HCT116 (cell line): ENCODE results near the gene PPP2R2D. TPM values are rescaled to one million over a fixed set of nuclear protein-coding genes. Genes with fewer than 3 reads are reported as not detected.

Experiments
- ATAC-seq: fragments of 200-7000 bp; cut with Tn5 transposase; 2 replicates; pipeline ENCODE4 v1.9.1; 2020; ENCODE audit warnings: mild to moderate bottlenecking, moderate library complexity
- BruUV-seq: library from RNA; stranded (reverse); fragments of 400-500 nt; replicated peaks from 2 replicates; lab custom pipeline; 2021; lab: Mats Ljungman, UMichigan
- CTCF ChIA-PET: fragments of 300-600 bp; sonication (Branson Sonifier 250); formaldehyde crosslinking; loops from one replicate; lab custom pipeline; 2021; ENCODE audit warnings: antibody characterized with exemption; lab: Charles Lee
- POLR2A ChIA-PET: fragments of 300-600, 350-600 bp; sonication (Branson Sonifier 250); formaldehyde crosslinking; loops from one replicate; lab custom pipeline; 2021; ENCODE audit warnings: antibody characterized with exemption; lab: Charles Lee
- RAD21 ChIA-PET, 2 experiments: fragments of 300-600 bp; sonication (Branson Sonifier 250); formaldehyde crosslinking; loops; one replicate each; lab custom pipeline; 2023; ENCODE audit warnings: low total read pairs in 2 of 2; ENCODE audit not compliant: uncharacterized antibody in 2 of 2, unreplicated experiment in 2 of 2, low non-redundant PET in 1 of 2; lab: Charles Lee
- DNase-seq: peaks from one replicate; pipeline ENCODE4 v3.0.0-alpha.2; 2010; ENCODE audit warnings: low read depth, low spot score
- H2AFZ ChIP-seq: fragments of 200-600 bp; shearing (Covaris generic), sonication (generic); 2 replicates; pipeline ENCODE4 v1.6.1; 2017; ENCODE audit warnings: low read depth, mixed run types, mixed read lengths, antibody characterized with exemption, low read length; ENCODE audit not compliant: poor library complexity, severe bottlenecking
- H3K27ac ChIP-seq: 2 replicates; pipeline ENCODE4 v1.5.1; 2012; ENCODE audit warnings: low read depth, low read length
- H3K27me3 ChIP-seq: fragments of 200-600 bp; sonication (generic); 2 replicates; pipeline ENCODE4 v1.6.1; 2016; ENCODE audit warnings: mixed run types, low read length, mixed read lengths; ENCODE audit not compliant: insufficient read depth
- H3K36me3 ChIP-seq, 2 experiments: fragments of 200-500 bp in 1 of 2; fragments of 200-600 bp in 1 of 2; sonication (Bioruptor generic) in 1 of 2; sonication (generic) in 1 of 2; 2 replicates each; pipeline versions ENCODE4 v1.5.1 to v1.6.1; 2014 to 2016; ENCODE audit warnings: low read length in 2 of 2, inconsistent platforms in 1 of 2, mixed read lengths in 1 of 2, mixed run types in 1 of 2; ENCODE audit not compliant: insufficient read depth in 2 of 2, control insufficient read depth in 1 of 2
- H3K4me1 ChIP-seq, 2 experiments: fragments of 200-600 bp in 1 of 2; sonication (generic) in 1 of 2; 2 replicates each; pipeline versions ENCODE4 v1.5.1 to v1.6.1; 2012 to 2017; ENCODE audit warnings: low read length in 2 of 2, inconsistent platforms in 1 of 2, mild to moderate bottlenecking in 1 of 2, mixed read lengths in 1 of 2, mixed run types in 1 of 2, moderate library complexity in 1 of 2; ENCODE audit not compliant: insufficient read depth in 2 of 2, control insufficient read depth in 1 of 2
- H3K4me2 ChIP-seq: fragments of 200-600 bp; sonication (generic); 2 replicates; pipeline ENCODE4 v1.6.1; 2017; ENCODE audit warnings: mixed run types, low read length, mixed read lengths
- H3K4me3 ChIP-seq, 2 experiments: fragments of 200-600 bp in 1 of 2; sonication (generic) in 1 of 2; replicated peaks in 1 of 2; 2 replicates each; pipeline ENCODE4 v1.5.1; 2011 to 2016; ENCODE audit warnings: low read length in 2 of 2, control low read depth in 1 of 2, low read depth in 1 of 2, mild to moderate bottlenecking in 1 of 2, mixed read lengths in 1 of 2, mixed run types in 1 of 2
- H3K79me2 ChIP-seq: fragments of 200-600 bp; sonication (generic); 2 replicates; pipeline ENCODE4 v1.6.1; 2017; ENCODE audit warnings: mild to moderate bottlenecking, mixed run types, low read length, moderate library complexity, mixed read lengths; ENCODE audit not compliant: insufficient read depth
- H3K9ac ChIP-seq: fragments of 200-600 bp; sonication (generic); 2 replicates; pipeline ENCODE4 v1.6.1; 2016; ENCODE audit warnings: low read length, mixed read lengths
- H3K9me2 ChIP-seq: fragments of 200-600 bp; sonication (generic), shearing (Covaris generic); 2 replicates; pipeline ENCODE4 v1.6.1; 2017; ENCODE audit warnings: mixed run types, mild to moderate bottlenecking, moderate library complexity; ENCODE audit not compliant: insufficient read depth
- H3K9me3 ChIP-seq, 2 experiments: fragments of 200-500 bp in 1 of 2; fragments of 200-600 bp in 1 of 2; sonication (Bioruptor generic) in 1 of 2; sonication (generic) in 1 of 2; 2 replicates each; pipeline ENCODE4 v1.6.1; 2014 to 2017; ENCODE audit warnings: low read length in 2 of 2, mixed read lengths in 2 of 2, inconsistent platforms in 1 of 2, low read depth in 1 of 2, mild to moderate bottlenecking in 1 of 2, mixed run types in 1 of 2, moderate library complexity in 1 of 2; ENCODE audit not compliant: control insufficient read depth in 1 of 2, insufficient read depth in 1 of 2
- H4K20me1 ChIP-seq: fragments of 200-600 bp; sonication (generic), shearing (Covaris generic); 2 replicates; pipeline ENCODE4 v1.6.1; 2017; ENCODE audit warnings: mixed run types, mild to moderate bottlenecking, moderate library complexity; ENCODE audit not compliant: insufficient read depth
- CBX3 ChIP-seq: IDR thresholded peaks from 2 replicates; pipeline ENCODE4 v1.6.1; 2012; ENCODE audit warnings: low read depth
- EGR1 ChIP-seq: IDR thresholded peaks from 2 replicates; pipeline ENCODE4 v1.6.1; 2012; ENCODE audit warnings: low read depth
- EZH2 ChIP-seq: fragments of 200-600 bp; sonication (generic); IDR thresholded peaks from 2 replicates; pipeline ENCODE4 v1.6.1; 2017; ENCODE audit warnings: antibody characterized with exemption, mixed run types
- EZH2phosphoT487 ChIP-seq: fragments of 200-600 bp; IDR thresholded peaks from 2 replicates; pipeline ENCODE4 v1.6.1; 2018; ENCODE audit warnings: antibody characterized with exemption, borderline replicate concordance
- MAX ChIP-seq: IDR thresholded peaks from 2 replicates; pipeline ENCODE4 v1.6.1; 2012
- RAD21 ChIP-seq: IDR thresholded peaks from 2 replicates; pipeline ENCODE4 v1.6.1; 2012; ENCODE audit warnings: low read depth, mild to moderate bottlenecking
- REST ChIP-seq: IDR thresholded peaks from 2 replicates; pipeline ENCODE4 v1.6.1; 2012; ENCODE audit warnings: low read depth
- SRF ChIP-seq: IDR thresholded peaks from 2 replicates; pipeline ENCODE4 v1.6.1; 2012; ENCODE audit warnings: low read depth
- YY1 ChIP-seq: IDR thresholded peaks from 2 replicates; pipeline ENCODE4 v1.6.1; 2011; ENCODE audit warnings: low read length, low read depth, moderate library complexity, mild to moderate bottlenecking; ENCODE audit not compliant: insufficient replicate concordance; ENCODE audit errors: extremely low read depth
- ZBTB33 ChIP-seq: IDR thresholded peaks from 2 replicates; pipeline ENCODE4 v1.6.1; 2011; ENCODE audit warnings: mild to moderate bottlenecking, low read length, moderate library complexity; ENCODE audit not compliant: insufficient replicate concordance; ENCODE audit errors: extremely low read depth
- ZNF274 ChIP-seq: fragments of 200-500 bp; sonication (Bioruptor generic); IDR thresholded peaks from 2 replicates; pipeline ENCODE4 v1.6.1; 2014; ENCODE audit warnings: mild to moderate bottlenecking, low read depth, low read length, inconsistent platforms
- intact Hi-C: fragments of 100-400 bp; cut with micrococcal nuclease; formaldehyde crosslinking; loops from 2 replicates; pipeline ENCODE4 v1.10.0; 2022
- total RNA-seq: library from RNA; stranded (reverse); gene quantifications from one replicate; pipeline ENCODE4 v1.2.1, GENCODE V29; 2021; ENCODE audit not compliant: unreplicated experiment

The PPP2R2D gene
- total RNA-seq, 1 experiment from 2014 or later: 18.1 TPM

- BruUV-seq: no TSS peak
- H4K20me1 ChIP-seq: no peaks in the 10 kb centered on the region
- no peaks in the 10 kb centered on the region for H3K27me3 ChIP-seq
- DNase-seq: no peak
- no peak overlapping the region for H3K9ac ChIP-seq
- peaks cover 0 to 6% of the 10 kb centered on the region in 2 experiments; a peak in 1 of 4 replicates for H3K4me1 ChIP-seq
- no peak overlapping the region for H3K4me2 ChIP-seq
- ChIA-PET CTCF (no interaction called here), POLR2A (no interaction called here), RAD21 (no interaction called here)
- no peaks in the 10 kb centered on the region for H3K9me3 ChIP-seq
- H3K4me3 ChIP-seq: no peak overlapping the region
- no peak overlapping the region for H3K27ac ChIP-seq
- H3K79me2 ChIP-seq: no peaks in the 10 kb centered on the region
- no peak overlapping the region for H2AFZ ChIP-seq
- no peak for TF ChIP-seq YY1
- no peak for TF ChIP-seq ZBTB33
- TF ChIP-seq CBX3: no peak
- TF ChIP-seq ZNF274: no peak
- no peak for TF ChIP-seq MAX
- no peak for TF ChIP-seq EGR1
- TF ChIP-seq RAD21: no peak
- TF ChIP-seq EZH2: no peak
- TF ChIP-seq SRF: no peak
- TF ChIP-seq EZH2phosphoT487: no peak
- TF ChIP-seq REST: no peak
- no peaks in the 10 kb centered on the region for H3K36me3 ChIP-seq
- ATAC-seq: no peak
- H3K9me2 ChIP-seq: no peaks in the 10 kb centered on the region
- intact Hi-C loops: no loop called here
Measured at GRCh38 chr10:131882151-131882550, 18.7 kb upstream of the PPP2R2D start.
